Activated T-helper 1 cell treated with Interleukin-2 at 50 U/mL for 16 hours (primary cell): Measurements from ENCODE around the gene NOS1AP.
"Not testable (repeated sequence)": the region's sequence is repeated elsewhere in the genome, so short reads cannot be mapped to it uniquely, and the experiment has no call there.

Source experiments
- DNase-seq: peaks from one replicate; pipeline ENCODE4 v3.0.0-alpha.2; 2020; ENCODE audit warnings: low read depth

The NOS1AP gene

GRCh38 chr1:162195567-162195966 lies 126.1 kb downstream of the NOS1AP start:
- DNase-seq: no peak

DNA sequence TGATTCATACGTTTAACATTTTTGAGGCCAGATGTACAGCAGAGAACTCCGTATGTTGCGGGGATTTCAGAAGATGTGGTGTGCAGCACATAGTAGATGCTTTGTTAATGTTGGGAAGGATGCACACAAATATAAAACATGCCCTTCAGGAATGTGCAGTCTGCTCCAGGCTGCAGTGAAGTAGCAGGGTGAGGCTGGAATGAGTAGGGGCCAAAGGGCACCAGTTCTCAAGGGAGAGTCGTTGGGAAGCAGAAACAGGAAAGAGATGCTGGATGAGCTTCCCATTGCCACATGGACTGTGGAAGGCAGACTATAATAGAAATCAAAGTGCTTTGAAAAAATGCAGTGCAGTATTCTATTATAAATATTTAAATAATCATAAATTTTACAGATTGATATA lies 126.9 kb downstream of the NOS1AP start:
- DNase-seq: no peak

DNA sequence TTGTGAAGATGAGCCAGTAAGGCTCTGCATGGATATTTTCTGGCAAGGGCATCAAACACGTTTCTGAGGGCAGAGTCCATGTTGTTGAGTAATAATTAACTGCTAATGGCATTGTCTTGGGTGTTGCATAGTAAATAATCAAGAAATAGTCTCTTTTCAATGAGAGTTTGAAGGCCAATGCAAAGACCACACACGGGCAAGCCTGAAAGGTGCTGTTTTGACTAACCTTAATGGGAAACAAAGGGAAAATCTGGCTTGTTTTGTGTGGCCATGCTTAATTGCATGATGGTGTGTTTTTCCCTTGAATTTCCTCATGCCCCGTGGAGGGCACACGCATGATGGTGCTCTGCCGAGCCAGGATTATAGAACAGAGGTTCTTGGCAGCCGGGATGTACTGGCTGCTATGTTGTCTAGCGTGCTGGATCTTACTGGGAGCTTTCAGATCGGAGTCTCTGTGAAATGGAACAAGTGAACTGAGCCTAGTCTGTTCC lies 127.6 kb downstream of the NOS1AP start:
- no peak for DNase-seq

DNA sequence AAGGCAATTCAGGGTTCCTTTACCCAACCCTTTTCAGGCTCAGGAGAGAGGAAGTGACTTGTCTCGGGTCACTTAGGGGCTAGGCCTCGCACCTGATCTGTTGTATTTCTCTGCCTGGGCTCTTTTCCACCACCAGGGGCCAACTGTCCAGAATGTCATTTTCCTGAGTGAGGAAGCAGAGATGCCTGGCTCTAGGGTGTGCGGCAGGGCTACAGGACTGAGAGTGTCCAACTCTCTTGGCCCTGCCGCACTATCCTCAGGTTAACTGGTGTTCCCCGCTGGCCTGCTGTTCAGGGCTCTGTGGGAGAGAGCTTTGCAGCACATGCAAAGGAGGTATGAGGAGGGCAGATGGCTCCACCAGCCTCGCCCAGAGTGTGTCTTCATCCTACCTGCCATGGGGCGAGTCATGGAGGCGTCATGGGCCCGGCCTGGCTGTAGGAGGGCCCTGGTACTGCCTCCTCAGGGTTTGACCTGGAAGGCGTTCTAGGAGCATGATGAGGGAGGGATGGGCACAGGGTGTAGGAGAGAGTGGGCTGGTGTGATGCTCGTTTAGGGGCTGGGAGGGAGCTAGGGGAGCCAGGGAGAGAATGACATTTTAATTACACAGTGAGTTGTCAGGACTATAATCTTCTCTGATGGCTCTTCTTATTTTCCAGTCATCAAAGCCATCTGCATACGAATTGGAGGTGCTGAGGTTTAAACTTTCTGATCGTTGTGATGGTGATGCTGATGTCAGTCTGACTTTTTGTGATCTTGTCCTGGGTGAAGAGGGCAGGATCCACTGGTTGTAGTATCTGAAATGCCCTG lies 128.3 kb downstream of the NOS1AP start:
- no peak for DNase-seq

DNA sequence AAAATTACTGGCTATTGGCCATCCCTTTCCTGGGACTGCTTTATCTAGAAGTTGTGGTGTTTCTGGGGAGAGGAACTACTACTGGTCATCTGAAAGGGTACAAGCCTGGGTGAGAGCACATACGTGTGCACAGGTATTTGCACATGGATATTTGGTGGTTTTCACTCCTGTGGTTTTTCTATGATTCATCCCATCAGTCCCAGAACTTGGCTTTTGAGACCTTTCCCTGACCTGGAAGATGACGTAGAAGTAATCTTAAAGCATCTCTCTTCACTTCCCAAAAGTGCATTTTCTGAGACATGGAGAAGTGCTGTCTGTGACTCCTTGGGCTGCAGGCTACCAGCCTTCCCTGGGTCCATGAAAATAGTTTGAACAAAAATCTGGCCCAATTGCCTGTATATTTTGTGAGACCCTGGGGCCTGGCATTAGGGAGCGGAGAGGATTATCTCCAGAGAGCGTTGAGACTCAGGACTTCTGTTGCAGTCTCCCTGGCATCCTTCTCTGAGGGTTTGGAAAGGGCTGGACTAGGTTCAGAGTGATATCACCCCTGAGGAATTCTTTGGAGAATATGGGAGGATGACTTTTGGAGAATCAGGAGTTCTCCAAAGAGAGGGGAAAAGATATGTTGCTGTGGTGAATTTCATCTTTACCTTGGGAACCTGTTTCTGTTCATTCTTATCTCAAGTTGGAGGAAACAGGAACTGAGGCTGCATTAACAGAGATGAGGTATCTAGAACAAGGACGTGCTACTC lies 130.8 kb downstream of the NOS1AP start:
- DNase-seq: no peak

- DNase-seq: not testable (repeated sequence)
These were observed 131.6 kb downstream of the NOS1AP start for GRCh38 chr1:162201062-162201461.

DNA sequence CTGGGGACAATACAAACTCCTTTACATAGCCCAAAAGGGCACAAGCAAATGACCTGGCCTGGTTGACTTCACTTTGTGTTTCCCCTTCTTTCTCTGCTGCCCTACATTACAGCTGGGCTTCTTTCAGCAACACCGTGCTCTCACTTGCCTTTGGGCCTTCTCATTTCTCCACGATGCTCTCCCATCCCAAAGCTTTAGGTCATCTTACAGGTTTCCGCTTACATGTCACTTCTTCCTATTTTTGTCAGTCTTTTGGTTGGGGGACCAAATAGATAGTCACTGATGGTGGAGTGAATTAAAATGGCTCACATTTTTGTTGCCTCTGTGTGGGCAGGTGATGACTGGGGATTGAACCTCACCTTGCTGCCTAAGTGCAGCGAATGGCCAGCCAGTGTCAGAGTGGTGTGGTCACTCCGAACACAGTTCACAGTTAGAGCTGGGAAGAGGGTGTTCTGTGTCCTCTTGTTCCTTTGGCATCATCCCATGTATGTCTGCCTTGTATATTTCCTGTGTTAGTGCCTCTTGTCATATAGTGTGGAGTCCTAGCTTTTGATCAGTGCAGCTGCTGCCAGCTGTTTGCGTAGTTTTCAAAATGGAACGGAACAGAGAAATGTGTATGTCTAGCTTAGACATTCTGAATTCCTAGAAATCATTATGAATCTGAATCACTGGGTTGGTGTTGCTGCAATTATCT lies 134.8 kb downstream of the NOS1AP start:
- no peak for DNase-seq

DNA sequence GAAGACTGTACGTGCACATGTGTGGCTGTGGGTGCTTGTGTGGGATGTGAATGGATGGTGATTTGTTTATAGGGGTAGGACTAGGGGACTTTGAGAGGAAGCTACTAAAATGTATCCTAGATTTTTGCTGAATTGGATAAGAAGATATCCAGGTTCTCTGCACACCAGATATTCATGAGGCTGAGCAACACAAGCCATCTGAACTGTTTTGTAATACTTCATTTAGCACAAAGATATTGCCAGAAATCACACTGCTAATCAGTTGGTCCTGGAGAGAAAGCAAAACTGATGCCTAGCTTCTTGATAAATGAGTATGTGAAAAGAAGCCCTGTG lies 135.3 kb downstream of the NOS1AP start:
- DNase-seq: no peak

- DNase-seq: no peak
These were observed 136.8 kb downstream of the NOS1AP start for GRCh38 chr1:162206300-162206699.

DNA sequence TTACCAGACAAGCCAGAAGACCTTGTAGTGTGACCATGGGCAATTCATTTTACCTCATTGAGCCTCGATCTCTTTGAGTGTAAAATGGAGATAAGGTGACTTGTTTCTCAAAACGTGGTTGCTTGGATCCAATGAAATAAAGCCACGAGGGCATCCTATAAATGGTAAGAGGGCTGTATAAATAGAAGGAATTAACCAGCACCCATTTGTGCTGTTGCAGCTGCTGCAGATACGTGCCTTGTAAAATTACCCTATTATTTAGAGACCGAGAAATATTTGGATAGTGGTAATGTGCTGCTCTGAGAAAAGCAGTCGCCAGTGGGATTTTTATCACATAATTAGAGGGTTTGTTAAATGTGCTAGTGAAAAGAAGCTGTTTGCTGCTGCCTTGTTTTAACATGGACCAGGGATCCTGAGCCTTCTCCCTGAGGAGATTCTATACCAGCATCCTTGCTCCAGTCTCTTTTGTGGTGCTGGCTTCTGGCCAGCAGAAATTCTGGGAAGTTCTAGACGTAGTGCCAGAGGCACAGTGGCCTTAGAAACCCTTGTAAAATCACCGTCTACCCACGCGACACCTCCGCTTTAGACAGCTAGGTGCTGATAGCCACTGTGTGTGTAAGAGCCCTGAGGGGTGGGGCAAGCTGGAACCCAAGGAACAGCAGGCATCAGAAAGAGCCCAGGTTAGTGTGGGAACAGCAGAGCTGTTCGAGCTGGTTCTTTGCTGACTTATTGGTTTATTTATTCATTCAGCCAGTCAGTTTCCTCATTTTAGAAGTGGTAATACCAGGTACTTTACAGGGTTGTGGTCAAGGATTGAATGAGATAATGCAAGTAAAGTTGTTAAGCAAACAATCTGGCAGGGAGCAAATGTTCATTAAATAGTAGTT lies 137.5 kb downstream of the NOS1AP start:
- no peak for DNase-seq

DNA sequence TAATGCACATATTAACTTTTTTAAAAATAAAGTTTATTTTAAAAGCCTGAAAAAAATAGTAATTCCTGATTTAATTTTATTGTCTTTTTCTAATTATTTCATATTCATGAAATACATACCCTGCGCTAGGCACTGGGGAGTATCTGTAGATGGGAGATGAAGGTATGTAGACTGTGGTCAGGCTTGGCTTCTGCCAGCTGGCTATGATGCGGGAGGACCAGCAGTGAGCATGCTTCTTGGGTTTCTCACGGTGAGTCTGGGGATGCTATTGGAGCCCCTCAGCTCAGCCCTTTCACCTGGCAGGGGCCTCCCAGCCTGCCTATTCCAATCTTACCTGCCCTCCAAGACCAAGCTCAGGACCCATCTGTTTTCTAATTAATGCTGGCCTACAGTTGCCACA lies 138.4 kb downstream of the NOS1AP start:
- DNase-seq: no peak

- DNase-seq: no peak
These were observed 140.7 kb downstream of the NOS1AP start for GRCh38 chr1:162210196-162210595.

DNA sequence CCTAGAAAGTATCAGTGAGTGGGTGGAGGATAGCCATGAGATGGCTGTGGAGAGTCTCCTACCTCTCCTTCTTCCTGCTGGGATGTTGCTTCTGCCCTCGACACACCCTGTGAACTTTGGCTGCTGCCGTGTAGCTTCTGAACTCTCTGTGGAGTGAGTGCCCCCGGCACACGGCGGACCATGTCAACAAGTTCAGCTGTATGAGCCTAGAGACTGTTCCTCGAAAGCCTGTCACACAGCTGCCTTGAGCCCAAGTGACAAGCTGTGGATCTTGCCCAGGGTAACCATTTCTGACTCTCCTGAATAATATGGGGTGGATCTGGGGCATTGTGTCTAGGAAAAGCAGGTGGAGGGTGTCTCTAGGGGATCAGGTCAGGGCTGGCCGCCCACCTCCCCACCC lies 143.2 kb downstream of the NOS1AP start:
- no peak for DNase-seq

DNA sequence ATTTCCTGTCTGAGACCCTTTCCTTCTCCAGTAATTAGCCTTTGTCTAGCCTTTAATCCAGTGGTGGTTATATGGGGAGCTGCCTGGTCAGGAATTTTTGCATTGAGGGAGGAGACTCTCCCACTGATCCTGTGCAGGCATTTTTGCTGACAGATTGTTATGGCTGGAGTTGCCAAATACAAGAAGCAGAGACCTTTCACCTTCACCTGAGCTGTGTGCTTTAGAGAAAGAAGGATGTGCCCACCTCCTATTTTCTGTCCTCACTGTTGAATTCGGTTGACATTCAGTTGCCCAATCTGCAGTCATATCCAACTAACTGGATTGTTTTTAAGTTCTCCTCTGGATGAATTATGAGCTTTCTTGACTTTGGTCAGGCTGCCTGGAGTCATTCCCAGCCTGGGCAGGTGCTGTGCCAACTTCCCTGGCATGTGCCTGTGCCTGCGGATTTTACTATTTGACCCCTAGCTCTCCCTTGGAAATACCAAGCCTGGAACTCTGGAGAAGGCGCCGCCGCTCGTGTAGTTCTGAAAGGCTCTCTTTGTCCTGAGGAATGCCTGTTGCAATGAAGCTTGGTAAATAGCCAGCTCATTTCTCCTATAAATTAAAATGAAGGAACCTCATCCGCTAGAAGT lies 143.9 kb downstream of the NOS1AP start:
- no peak for DNase-seq

DNA sequence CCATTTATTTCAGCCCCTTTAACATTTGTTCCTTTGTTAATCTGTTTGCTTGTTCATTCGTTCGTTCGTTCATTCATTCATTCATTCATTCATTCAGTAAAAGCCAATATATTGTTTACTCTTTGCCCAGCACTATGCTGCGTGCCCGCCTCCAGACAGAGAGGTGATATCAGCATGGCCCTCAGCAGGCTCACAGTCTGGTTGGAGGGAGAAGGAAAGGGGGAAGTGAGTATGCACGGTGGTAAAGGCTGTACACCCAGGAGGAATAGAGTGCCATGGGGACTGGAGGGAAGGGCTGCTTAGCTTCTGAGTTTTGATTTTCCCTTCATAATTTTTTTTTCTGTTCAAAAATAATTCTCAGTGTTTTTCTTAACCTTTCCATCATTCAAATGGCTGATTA lies 144.7 kb downstream of the NOS1AP start:
- DNase-seq: no peak

GRCh38 chr1:162215902-162216301 lies 146.4 kb downstream of the NOS1AP start:
- DNase-seq: no peak

DNA sequence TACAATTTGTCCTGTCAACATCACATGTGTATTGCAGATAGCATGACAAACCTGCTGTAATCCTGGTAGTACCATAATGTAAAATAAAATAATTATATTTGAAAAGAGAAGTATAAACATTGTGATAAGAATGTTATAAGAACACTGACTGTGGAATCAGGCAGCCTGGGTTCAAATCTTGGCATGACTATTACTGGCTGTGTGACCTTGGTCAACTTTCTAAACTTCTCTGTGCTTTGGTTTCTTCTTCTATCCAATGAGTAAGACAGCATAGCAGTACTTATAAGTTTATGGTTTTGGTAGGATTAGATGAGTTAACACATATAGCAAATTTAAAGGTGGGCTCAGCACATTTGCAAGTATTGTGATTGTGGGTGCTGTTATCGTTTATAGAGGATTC lies 147.1 kb downstream of the NOS1AP start:
- no peak for DNase-seq

GRCh38 chr1:162217706-162218105 lies 148.2 kb downstream of the NOS1AP start:
- no peak for DNase-seq

GRCh38 chr1:162218546-162218945 lies 149.1 kb downstream of the NOS1AP start:
- DNase-seq: no peak

- DNase-seq: no peak
These were observed 149.5 kb downstream of the NOS1AP start for GRCh38 chr1:162218975-162219374.

DNA sequence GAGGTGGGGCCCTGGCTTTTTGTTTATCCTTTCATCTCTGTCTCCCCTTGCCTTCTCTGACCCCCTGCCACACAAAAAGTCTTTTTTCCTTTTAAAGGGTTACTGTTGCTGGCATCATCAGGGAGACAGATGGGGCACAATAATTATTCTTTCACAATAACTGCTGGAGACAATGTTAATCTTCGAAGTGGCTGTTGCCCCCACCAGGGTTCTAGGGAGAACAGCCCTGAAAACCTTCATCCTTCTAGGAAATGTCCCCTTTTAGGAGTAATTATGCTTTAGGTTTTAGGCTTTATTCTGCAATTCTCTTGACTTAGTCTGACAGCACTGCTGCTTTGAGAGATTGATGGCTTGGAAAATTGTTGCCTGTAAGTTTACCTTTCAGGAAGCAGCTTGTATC lies 150.0 kb downstream of the NOS1AP start:
- no peak for DNase-seq
